NCI-H526 treated with DMSO at 0.1 percent for 48 hours (cell line): ENCODE measurements around the gene OR1F1.
"Not testable (repeated sequence)": the region's sequence is repeated elsewhere in the genome, so short reads cannot be mapped to it uniquely, and the experiment has no call there.

Experiments used
- DNase-seq: peaks from one replicate; lab custom pipeline; 2025; lab: John Stamatoyannopoulos, UW

OR1F1 gene

DNA sequence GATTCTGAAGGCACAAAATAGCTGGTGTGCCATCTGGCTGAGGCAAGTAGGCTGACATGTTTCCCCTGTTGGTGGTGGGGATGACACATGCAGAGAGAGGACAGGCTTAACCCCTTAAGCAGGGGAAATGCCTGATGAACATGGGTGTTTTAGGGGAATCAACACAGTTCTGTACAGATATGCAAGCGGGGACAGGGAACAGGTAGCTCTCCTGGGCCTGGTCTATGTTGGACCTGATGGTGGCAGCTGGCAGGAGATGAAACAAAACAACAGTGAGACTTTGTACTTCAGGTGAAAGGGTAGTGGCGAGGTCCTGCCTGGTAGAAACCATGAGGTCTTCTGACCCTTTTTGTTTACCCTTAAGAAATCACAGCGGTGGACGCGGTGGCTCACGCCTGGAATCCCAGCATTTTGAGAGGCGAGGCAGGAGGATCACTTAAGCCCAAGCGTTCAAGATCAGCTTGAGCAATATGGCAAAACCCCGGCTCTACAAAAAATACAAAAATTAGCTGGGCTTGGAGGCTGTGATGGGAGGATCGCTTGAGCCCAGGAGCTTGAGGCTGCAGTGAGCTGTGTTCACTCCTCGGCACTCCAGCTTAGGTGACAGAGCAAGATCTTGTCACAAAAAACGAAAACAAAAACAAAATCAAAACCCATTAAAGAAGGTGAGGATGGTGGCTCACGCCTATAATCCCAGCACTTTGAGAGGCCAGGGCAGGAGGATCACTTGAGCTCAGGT is 10.5 kb downstream of the OR1F1 start:
- no peak for DNase-seq

DNA sequence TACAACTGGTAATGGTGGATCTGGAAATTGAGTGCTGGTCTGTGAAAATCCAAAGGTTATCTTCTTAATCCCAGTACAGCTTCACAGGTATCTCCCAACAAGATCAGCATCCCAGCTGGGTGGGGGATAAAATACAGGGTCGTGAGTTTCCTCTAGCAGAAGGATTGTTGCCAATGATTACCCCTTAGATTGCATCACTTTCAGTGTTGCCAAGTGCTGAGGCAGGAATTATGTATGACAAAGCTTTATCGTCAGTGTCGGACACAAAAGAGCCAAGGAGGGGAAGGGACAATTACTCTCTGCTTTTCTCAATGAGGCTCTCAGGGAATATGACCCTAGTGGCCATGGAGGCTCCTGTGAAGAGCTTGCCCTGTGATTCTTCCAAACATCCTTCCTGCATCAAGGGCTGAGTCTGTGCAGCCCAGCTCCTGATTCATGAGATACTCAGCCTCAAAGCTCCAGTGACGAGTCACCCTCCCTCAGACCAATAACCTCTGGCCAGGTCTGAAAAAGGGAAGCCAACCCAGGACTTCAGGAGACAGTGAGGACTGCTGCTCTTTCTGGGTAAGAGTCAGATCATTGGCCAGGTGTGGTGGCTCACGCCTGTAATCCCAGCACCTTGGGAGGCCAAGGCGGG is 15.0 kb downstream of the OR1F1 start:
- DNase-seq: no peak

DNA sequence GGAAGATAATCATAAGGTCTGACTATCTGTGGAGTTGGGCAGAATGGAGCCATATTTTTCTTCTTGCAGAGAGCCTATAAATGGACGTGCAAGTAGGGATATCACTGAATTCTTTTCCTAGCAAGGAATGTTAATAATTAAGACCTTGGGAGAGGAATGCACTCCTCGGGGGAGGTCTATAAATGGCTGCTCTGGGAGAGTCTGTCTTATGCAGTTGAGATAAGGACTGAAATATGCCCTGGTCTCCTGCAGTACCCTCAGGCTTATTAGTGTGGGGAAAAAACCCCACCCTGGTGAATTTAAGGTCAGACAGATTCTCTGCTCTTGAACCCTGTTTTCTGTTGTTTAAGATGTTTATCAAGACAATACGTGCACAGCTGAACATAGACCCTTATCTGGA is 17.9 kb downstream of the OR1F1 start:
- not testable (repeated sequence) for DNase-seq

DNA sequence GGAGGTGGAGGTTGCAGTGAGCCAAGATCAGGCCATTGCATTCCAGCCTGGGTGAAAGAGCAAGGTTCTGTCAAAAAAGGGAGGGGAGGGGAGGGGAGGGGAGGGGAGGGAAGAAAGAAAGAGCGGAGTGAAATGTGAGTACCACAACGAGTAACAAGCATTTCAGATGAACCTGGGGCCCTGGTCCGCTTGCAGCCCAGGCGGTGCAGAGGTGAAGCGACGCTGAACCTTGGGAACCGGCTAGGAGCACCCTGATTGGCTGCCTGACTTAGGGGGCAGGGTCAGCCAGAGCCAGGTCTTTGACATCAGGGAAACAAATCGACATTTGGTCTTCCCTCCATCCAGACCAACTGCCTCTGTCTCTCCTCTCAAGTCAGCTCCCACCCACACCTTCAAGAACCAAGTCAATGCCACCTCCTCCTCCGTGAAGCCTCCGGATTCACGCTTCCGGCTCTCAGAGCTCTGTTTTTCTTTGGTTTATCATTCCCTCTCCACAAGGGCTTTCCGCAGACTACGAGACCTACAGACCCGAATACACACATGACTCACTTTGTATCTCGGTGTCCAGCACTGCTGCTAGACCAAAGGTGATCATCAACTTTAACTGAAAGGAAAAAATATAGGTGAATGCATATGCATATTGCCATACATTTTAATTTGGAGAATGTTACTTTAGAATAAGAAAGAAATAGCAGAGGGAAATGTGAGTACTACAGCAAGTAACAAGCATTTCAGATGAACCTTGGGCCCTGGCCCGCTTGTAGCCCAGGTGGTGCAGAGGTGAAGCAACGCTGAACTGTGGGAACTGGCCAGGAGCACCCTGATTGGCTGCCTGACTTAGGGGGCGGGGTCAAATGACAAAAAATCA is 19.3 kb downstream of the OR1F1 start:
- DNase-seq: no peak

- no peak for DNase-seq
Observed at GRCh38 chr16:3212006-3212405, 24.0 kb downstream of the OR1F1 start.

DNA sequence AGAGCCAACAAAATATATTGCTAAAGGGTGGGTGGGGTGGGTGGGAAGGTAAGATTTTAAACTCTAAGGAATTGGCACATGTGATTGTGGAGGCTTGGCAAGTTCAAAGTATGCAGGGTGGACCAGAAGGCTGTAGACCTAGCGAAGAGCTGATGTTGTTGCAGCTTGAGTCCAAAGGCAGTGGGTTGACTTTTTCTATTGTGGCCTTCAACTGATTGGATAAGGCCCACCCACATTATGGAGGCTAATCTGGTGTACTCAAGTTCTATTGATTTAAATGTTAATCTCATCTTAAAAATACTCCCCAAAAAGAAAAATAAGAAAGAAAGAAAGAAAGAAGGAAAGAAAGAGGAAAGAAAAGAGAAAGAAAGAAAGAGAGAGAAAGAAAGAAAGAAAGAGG is 24.6 kb downstream of the OR1F1 start:
- DNase-seq: no peak

DNA sequence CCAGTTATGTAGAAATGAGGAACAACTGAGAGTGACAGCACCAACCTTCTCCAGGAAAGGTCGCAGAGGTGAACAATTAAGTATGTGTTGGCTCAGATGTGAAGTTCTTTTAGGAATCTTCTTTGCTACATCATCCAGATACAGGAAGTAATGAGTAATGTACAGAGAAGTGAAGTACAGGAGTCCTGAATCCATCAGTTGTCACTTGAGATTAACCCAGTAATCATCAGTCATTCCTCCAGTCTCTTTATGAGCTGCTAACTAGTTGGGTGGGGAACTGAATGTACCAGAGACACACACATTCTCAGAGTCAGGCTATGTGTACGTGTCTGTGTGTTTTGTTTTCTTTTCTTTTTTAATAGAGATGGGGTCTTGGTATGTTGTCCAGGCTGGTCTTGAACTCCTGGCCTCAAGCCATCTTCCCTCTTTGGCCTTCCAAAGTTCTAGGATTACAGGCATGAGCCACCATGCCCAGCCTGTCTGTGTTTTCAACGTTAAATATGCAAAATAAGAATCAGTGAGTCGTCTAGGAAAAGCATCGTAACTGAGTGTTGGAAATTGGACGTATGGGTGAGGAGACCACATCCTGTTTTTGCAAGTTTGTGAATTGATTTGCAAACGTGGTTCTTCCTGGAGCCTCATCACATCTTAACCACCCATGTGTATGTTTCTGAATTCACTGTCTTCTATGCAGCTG is 27.0 kb downstream of the OR1F1 start:
- DNase-seq: no peak

GRCh38 chr16:3215601-3216262 is 27.7 kb downstream of the OR1F1 start:
- DNase-seq: no peak

DNA sequence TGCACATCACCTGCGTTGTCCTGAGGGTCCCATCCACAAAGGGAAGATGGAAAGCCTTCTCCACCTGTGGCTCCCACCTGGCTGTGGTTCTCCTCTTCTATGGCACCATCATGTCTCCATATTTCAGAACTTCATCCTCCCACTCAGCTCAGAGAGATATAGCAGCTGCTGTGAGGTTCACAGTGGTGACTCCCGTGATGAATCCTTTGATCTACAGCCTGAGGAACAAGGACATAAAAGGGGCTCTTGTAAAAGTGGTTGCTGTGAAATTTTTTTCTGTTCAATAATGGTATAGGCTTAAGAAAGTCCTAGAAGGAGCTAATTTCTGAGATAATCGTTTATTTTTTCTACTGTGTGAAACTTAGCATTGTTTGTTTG is 28.2 kb downstream of the OR1F1 start:
- no peak for DNase-seq

- DNase-seq: no peak
Observed at GRCh38 chr16:3220839-3221238, 32.8 kb downstream of the OR1F1 start.

- DNase-seq: no peak
Observed at GRCh38 chr16:3223913-3224515, 36.0 kb downstream of the OR1F1 start.

GRCh38 chr16:3234543-3234856 is 46.5 kb downstream of the OR1F1 start:
- no peak for DNase-seq

- peak; percentile 81 for DNase-seq
Observed at GRCh38 chr16:3234857-3235561, 47.0 kb downstream of the OR1F1 start, which contains the start of gene ZNF200. Gene ZNF200, minus strand, starts transcription at chr16:3235158. Its CDS starts 1,403 bp downstream, at chr16:3233755.

DNA sequence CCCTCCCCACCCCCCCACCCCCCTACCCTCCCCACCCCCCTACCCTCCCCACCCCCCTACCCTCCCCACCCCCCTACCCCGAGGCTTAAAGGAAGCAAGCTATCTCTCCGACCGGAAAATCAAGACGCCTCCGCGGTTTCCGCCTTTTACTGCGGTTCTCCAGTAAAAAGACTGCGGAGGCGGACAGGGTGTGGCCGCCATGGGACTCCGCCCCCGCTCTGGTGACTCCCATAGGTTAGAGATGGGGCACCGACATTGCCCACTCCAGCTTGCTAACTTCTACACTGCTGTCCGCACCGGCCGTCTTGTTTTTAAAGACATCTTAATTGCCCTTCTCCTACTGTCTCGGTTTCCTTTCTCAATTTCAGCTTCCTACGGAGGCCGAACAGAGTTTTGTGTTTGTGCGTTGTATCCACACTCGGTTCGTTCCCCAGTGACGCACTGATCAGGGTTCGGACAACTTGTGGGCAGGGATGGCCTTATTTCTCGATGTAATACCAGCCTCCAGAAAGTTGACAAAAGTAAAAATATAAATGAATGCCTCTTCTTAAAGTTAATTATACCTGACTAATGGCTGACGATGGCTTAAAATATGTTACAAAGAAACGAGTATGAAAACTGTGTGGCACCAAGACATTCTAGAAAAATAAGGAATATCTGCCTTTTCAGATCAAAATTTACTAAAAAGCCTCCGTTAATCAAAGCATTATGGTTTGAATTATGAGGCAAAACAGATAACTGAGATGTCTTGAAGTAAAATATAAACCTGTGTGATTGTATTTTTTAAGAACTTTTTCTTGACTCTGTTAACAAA is 48.1 kb downstream of the OR1F1 start:
- peak; percentile 41 for DNase-seq

DNA sequence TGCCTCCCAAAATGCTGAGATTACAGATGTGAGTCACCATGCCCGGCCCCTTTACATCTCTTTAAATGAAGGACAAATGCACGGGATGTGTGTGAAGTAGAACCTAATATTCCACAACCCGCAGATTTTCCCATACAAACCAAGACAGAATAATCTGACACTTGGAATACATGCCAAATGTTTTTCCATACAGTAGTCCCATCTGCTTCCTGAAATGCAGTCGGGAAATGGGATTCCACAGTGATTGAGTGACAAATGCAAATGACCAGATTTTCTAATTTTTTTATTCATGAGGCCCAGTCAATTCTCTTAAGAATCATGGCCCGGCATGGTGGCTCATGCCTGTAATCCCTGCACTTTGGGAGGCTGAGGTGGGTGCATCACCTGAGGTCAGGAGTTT is 53.8 kb downstream of the OR1F1 start:
- no peak for DNase-seq

DNA sequence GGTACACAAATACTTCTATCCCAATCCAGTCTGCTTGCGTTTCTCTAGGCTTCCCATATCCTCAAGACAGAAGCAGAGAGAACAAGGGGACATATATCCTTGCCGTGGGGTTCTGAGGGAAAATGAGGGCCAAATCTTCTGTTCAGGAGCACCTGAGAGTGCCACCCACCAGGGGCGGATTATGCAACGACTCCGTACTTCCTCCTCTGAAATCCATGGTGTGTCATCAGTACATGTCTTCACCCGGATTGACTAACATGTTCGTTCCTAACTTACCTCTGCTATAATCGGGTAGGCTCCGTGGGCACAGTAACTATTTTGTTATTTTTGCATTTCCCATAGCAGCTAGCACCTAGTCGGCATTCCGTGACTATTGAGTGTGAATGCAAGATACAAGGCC is 54.7 kb downstream of the OR1F1 start:
- no peak for DNase-seq

DNA sequence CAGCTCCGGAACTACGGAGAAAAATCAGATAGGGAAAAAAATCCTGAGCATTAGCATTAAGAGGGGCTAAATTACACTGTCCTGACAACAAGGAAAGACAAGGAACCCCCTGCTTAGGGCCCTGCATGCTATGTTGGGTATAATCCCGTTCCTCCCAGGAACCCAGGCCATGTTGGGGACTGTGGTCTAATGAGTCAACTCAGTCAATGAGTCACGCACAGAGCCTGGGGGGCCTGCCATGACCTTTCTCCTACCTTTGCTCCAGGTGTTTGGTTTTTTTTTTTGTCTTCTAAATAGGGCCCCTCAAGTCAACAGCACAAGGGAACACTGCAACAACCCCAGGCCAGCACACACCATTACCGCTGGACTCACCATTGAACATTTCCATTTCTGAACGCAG is 55.9 kb downstream of the OR1F1 start:
- DNase-seq: no peak

DNA sequence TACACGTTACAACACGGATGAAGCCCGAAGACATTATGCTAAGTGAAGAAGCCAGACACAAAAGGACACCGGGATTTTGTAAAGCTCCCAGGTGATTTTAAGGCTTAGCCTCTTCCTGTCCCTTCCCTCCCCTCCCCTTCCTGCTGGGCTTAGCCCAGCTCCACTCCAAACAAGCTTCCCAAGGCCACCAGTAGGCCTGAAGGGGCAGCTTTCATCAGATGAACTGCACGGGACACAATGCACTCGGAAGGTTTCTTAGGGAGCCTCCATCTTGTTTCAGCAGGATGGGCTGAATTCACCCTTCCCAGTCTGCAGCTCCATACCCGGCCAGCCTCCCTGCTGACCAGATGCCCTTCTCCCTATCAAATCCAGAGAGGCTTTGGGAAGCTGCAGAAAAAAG is 58.0 kb downstream of the OR1F1 start:
- no peak for DNase-seq

DNA sequence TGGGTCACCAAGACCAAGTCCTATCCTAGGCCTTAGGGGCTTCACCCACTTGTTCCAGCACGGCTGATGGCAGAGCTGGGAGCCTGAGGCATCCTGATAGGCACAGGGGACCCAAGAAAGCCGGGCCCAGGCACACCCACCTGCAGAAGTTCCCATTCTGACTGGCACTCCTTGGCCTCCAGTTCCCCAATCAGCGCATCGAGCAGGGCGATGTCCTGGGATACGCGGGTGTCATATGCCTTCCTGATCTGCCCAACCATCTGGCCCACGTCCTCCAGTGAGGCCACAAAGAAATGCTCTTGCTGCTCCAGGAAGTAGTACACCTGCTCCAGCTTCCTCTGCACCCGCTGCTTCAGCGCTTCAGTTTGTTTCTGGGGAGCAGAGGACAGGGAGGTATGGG is 58.9 kb downstream of the OR1F1 start:
- DNase-seq: no peak

GRCh38 chr16:3248596-3248995 is 60.6 kb downstream of the OR1F1 start:
- no peak for DNase-seq
